PC-3 (cell line): ENCODE data around the gene SLC12A2.

ENCODE experiments used
- CTCF ChIP-seq: fragments of 300-600 bp; sonication (generic); conservative IDR thresholded peaks from 2 replicates; pipeline ENCODE4 v1.5.1; 2017; ENCODE audit warnings: antibody characterized with exemption, low read depth, mild to moderate bottlenecking, low read length
- EZH2phosphoT487 ChIP-seq: fragments of 300-600 bp; sonication (generic); IDR thresholded peaks from 2 replicates; pipeline ENCODE4 v1.6.1; 2018; ENCODE audit warnings: mild to moderate bottlenecking, antibody characterized with exemption, low read length, borderline replicate concordance

GRCh38 chr5:128237000-128237399 is 153.4 kb downstream of the SLC12A2 start:
- TF ChIP-seq CTCF (no peak), EZH2phosphoT487 (no peak)
